ENCODE results near the gene LY6G5C. TPM values are rescaled to one million over a fixed set of nuclear protein-coding genes. Genes with fewer than 3 reads are reported as not detected.

LY6G5C gene
- total and polyA plus RNA-seq, 2 of the 13 experiments (the other 11 are each of a cell fraction or from before 2014, with no cell fraction given): 0.33 to 0.55 TPM

DNA sequence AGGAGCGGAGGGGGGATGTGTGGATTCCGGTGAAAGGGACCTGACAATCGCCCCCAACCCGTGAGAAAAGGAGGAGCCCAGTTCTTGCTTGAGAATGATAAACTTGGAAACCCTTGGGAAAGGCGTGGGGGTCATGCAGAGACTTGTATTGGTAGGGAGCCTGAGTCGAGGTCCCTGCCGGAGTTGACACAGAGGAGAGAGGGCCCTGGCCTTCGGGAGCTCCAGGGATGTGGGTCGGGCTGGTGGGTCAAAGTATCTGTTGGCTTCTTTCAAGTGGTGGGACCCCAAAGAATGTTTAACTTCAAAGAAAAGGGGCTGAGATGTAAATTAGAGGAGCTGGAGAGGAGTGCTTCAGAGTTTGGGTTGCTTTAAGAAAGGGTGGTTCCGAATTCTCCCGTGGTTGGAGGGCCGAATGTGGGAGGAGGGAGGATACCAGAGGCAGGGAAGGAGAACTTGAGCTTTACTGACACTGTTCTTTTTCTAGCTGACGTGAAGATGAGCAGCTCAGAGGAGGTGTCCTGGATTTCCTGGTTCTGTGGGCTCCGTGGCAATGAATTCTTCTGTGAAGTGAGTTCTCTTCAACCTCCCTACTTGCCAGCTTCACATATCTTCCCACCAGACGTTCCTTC lies 14.4 kb downstream of the LY6G5C start (continued):
- TF ChIP-seq, protein P1, sequence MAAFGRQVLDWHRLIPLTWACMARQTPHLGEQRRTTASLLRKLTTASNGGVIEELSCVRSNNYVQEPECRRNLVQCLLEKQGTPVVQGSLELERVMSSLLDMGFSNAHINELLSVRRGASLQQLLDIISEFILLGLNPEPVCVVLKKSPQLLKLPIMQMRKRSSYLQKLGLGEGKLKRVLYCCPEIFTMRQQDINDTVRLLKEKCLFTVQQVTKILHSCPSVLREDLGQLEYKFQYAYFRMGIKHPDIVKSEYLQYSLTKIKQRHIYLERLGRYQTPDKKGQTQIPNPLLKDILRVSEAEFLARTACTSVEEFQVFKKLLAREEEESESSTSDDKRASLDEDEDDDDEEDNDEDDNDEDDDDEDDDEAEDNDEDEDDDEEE (CRISPR knock-in tag; IDR thresholded peaks at IDR 0.05): peak; percentile 61; the same call in 1 of the 2 replicates
- TF ChIP-seq TOE1 (CRISPR knock-in tag; IDR thresholded peaks at IDR 0.05): no peak
- no peak for TF ChIP-seq HOXA9 (CRISPR knock-in tag; IDR thresholded peaks at IDR 0.05; ENCODE audit: borderline replicate concordance)
- no peak for TF ChIP-seq ARID2 (CRISPR knock-in tag; IDR thresholded peaks at IDR 0.05; ENCODE audit: borderline replicate concordance)
- TF ChIP-seq, protein P2, sequence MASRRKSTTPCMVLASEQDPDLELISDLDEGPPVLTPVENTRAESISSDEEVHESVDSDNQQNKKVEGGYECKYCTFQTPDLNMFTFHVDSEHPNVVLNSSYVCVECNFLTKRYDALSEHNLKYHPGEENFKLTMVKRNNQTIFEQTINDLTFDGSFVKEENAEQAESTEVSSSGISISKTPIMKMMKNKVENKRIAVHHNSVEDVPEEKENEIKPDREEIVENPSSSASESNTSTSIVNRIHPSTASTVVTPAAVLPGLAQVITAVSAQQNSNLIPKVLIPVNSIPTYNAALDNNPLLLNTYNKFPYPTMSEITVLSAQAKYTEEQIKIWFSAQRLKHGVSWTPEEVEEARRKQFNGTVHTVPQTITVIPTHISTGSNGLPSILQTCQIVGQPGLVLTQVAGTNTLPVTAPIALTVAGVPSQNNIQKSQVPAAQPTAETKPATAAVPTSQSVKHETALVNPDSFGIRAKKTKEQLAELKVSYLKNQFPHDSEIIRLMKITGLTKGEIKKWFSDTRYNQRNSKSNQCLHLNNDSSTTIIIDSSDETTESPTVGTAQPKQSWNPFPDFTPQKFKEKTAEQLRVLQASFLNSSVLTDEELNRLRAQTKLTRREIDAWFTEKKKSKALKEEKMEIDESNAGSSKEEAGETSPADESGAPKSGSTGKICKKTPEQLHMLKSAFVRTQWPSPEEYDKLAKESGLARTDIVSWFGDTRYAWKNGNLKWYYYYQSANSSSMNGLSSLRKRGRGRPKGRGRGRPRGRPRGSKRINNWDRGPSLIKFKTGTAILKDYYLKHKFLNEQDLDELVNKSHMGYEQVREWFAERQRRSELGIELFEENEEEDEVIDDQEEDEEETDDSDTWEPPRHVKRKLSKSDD (CRISPR knock-in tag; IDR thresholded peaks at IDR 0.05; ENCODE audit: low read depth): peak; percentile 10; the same call in 1 of the 2 replicates
- TF ChIP-seq, protein P3, sequence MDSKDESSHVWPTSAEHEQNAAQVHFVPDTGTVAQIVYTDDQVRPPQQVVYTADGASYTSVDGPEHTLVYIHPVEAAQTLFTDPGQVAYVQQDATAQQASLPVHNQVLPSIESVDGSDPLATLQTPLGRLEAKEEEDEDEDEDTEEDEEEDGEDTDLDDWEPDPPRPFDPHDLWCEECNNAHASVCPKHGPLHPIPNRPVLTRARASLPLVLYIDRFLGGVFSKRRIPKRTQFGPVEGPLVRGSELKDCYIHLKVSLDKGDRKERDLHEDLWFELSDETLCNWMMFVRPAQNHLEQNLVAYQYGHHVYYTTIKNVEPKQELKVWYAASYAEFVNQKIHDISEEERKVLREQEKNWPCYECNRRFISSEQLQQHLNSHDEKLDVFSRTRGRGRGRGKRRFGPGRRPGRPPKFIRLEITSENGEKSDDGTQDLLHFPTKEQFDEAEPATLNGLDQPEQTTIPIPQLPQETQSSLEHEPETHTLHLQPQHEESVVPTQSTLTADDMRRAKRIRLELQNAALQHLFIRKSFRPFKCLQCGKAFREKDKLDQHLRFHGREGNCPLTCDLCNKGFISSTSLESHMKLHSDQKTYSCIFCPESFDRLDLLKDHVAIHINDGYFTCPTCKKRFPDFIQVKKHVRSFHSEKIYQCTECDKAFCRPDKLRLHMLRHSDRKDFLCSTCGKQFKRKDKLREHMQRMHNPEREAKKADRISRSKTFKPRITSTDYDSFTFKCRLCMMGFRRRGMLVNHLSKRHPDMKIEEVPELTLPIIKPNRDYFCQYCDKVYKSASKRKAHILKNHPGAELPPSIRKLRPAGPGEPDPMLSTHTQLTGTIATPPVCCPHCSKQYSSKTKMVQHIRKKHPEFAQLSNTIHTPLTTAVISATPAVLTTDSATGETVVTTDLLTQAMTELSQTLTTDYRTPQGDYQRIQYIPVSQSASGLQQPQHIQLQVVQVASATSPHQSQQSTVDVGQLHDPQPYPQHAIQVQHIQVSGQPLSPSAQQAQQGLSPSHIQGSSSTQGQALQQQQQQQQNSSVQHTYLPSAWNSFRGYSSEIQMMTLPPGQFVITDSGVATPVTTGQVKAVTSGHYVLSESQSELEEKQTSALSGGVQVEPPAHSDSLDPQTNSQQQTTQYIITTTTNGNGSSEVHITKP (CRISPR knock-in tag; IDR thresholded peaks at IDR 0.05; ENCODE audit: low read depth): no peak
- 0 out of 2 replicates have a peak, but pooled peaks have one; percentile 9 for TF ChIP-seq MED1 (CRISPR knock-in tag; IDR thresholded peaks at IDR 0.05)
- TF ChIP-seq ZNF160 (CRISPR knock-in tag; IDR thresholded peaks at IDR 0.05): 0 out of 2 replicates have a peak, but pooled peaks have one; percentile 74
- no peak for TF ChIP-seq ZNF124 (CRISPR knock-in tag; IDR thresholded peaks at IDR 0.05)
- no peak for TF ChIP-seq ZBTB7A (CRISPR knock-in tag; IDR thresholded peaks at IDR 0.05)
- TF ChIP-seq, protein P4, sequence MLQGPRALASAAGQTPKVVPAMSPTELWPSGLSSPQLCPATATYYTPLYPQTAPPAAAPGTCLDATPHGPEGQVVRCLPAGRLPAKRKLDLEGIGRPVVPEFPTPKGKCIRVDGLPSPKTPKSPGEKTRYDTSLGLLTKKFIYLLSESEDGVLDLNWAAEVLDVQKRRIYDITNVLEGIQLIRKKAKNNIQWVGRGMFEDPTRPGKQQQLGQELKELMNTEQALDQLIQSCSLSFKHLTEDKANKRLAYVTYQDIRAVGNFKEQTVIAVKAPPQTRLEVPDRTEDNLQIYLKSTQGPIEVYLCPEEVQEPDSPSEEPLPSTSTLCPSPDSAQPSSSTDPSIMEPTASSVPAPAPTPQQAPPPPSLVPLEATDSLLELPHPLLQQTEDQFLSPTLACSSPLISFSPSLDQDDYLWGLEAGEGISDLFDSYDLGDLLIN (CRISPR knock-in tag; IDR thresholded peaks at IDR 0.05; ENCODE audit: borderline replicate concordance): no peak
- no peak for TF ChIP-seq MAFK (conservative IDR thresholded peaks at IDR 0.05 in 1 of 2, IDR thresholded peaks at IDR 0.05 in 1 of 2; ENCODE audit: low read length in 2 of 2)
- TF ChIP-seq MAZ (IDR thresholded peaks at IDR 0.05; ENCODE audit: borderline replicate concordance, low read depth, low read length): no peak
- no peak; the same call in 1 of the 2 replicates for TF ChIP-seq MAZ (CRISPR knock-in tag; IDR thresholded peaks at IDR 0.05; ENCODE audit: low read depth)
- TF ChIP-seq MIER3 (CRISPR knock-in tag; IDR thresholded peaks at IDR 0.05; ENCODE audit: borderline replicate concordance): no peak
- TF ChIP-seq, protein P5, sequence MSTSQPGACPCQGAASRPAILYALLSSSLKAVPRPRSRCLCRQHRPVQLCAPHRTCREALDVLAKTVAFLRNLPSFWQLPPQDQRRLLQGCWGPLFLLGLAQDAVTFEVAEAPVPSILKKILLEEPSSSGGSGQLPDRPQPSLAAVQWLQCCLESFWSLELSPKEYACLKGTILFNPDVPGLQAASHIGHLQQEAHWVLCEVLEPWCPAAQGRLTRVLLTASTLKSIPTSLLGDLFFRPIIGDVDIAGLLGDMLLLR (CRISPR knock-in tag; IDR thresholded peaks at IDR 0.05): no peak
- TF ChIP-seq ZNF44 (CRISPR knock-in tag; IDR thresholded peaks at IDR 0.05): 0 out of 2 replicates have a peak, but pooled peaks have one; percentile 30
- no peak for TF ChIP-seq BRD4 (CRISPR knock-in tag; IDR thresholded peaks at IDR 0.05)
- no peak for TF ChIP-seq ZNF367 (CRISPR knock-in tag; IDR thresholded peaks at IDR 0.05; ENCODE audit: borderline replicate concordance)
